ENCODE data around the gene AQP2. TPM values are rescaled to one million over a fixed set of nuclear protein-coding genes. Genes with fewer than 3 reads are reported as not detected.

AQP2 gene
- total and polyA plus RNA-seq, 5 donors from 2014 or later: not detected

- no peak overlapping the region for H3K4me3 Mint-ChIP-seq
- Histone ChIP-seq H3K9me3 (ENCODE audit: control insufficient read depth in 2 of 2, low read length in 2 of 2) (no peaks in the 10 kb centered on the region), H3K4me3 (ENCODE audit: low read depth, low read length) (no peak overlapping the region), H3K36me3 (ENCODE audit: control insufficient read depth, insufficient read depth, low read length) (no peaks in the 10 kb centered on the region), H3K27me3 (ENCODE audit: control insufficient read depth, insufficient read depth, low read length) (peaks cover 4% of the 10 kb centered on the region), H3K4me1 (ENCODE audit: control insufficient read depth, insufficient read depth, low read length, poor library complexity, severe bottlenecking) (peaks cover 20% of the 10 kb centered on the region), H3K27ac (ENCODE audit: insufficient read depth, low read length, poor library complexity, severe bottlenecking) (no peak overlapping the region)
- peaks cover 6 to 26% (median 15%) of the 10 kb centered on the region in 4 donors for H3K4me1 Mint-ChIP-seq
- H3K27me3 Mint-ChIP-seq: peaks cover 24% of the 10 kb centered on the region
- no peaks in the 10 kb centered on the region for H3K36me3 Mint-ChIP-seq
- H3K9me3 Mint-ChIP-seq: peaks cover 0 to 2% (median 0%) of the 10 kb centered on the region in 7 donors
- H3K27ac Mint-ChIP-seq: no peak overlapping the region
- DNase-seq (no peak), ATAC-seq (ENCODE audit: low read depth in 2 of 2) (no peak)
Measured at GRCh38 chr12:49949866-49950265, 671 bp upstream of the AQP2 start.

- no peak overlapping the region for H3K4me3 Mint-ChIP-seq
- Histone ChIP-seq H3K27ac (ENCODE audit: insufficient read depth, low read length, poor library complexity, severe bottlenecking) (no peak overlapping the region), H3K9me3 (ENCODE audit: control insufficient read depth in 2 of 2, low read length in 2 of 2) (no peaks in the 10 kb centered on the region), H3K4me3 (ENCODE audit: low read depth, low read length) (no peak overlapping the region), H3K27me3 (ENCODE audit: control insufficient read depth, insufficient read depth, low read length) (peaks cover 7% of the 10 kb centered on the region), H3K4me1 (ENCODE audit: control insufficient read depth, insufficient read depth, low read length, poor library complexity, severe bottlenecking) (peaks cover 2% of the 10 kb centered on the region), H3K36me3 (ENCODE audit: control insufficient read depth, insufficient read depth, low read length) (no peaks in the 10 kb centered on the region)
- DNase-seq: no peak
- H3K4me1 Mint-ChIP-seq: peaks cover 0 to 8% (median under 1%) of the 10 kb centered on the region in 4 donors
- H3K27ac Mint-ChIP-seq: peak overlapping the region in 1 of 3 donors; percentile 56
- no peak for ATAC-seq (ENCODE audit: low read depth in 2 of 2)
- H3K27me3 Mint-ChIP-seq: peaks cover 31% of the 10 kb centered on the region
- no peaks in the 10 kb centered on the region for H3K36me3 Mint-ChIP-seq
- H3K9me3 Mint-ChIP-seq: peaks cover 0 to 2% (median 0%) of the 10 kb centered on the region in 7 donors
Measured at GRCh38 chr12:49951411-49952240, 1.1 kb downstream of the AQP2 start.

GRCh38 chr12:49952391-49953055, 2.0 kb downstream of the AQP2 start:
- Mint-ChIP-seq H3K36me3 (no peaks in the 10 kb centered on the region), H3K4me1 (peaks cover 0 to 3% (median 0%) of the 10 kb centered on the region in 4 donors), H3K9me3 (peaks cover 0 to 2% (median 0%) of the 10 kb centered on the region in 7 donors), H3K27me3 (peaks cover 40% of the 10 kb centered on the region), H3K27ac (no peak overlapping the region), H3K4me3 (peak overlapping the region in 1 of 4 donors; percentile 57)
- no peak for ATAC-seq (ENCODE audit: low read depth in 2 of 2)
- no peak for DNase-seq
- no peak overlapping the region for H3K27ac ChIP-seq (ENCODE audit: insufficient read depth, low read length, poor library complexity, severe bottlenecking)
- H3K4me3 ChIP-seq (ENCODE audit: low read depth, low read length): no peak overlapping the region
- no peaks in the 10 kb centered on the region for H3K9me3 ChIP-seq (ENCODE audit: control insufficient read depth in 2 of 2, low read length in 2 of 2)
- no peaks in the 10 kb centered on the region for H3K36me3 ChIP-seq (ENCODE audit: control insufficient read depth, insufficient read depth, low read length)
- peaks cover 10% of the 10 kb centered on the region for H3K27me3 ChIP-seq (ENCODE audit: control insufficient read depth, insufficient read depth, low read length)
- no peaks in the 10 kb centered on the region for H3K4me1 ChIP-seq (ENCODE audit: control insufficient read depth, insufficient read depth, low read length, poor library complexity, severe bottlenecking)

DNA sequence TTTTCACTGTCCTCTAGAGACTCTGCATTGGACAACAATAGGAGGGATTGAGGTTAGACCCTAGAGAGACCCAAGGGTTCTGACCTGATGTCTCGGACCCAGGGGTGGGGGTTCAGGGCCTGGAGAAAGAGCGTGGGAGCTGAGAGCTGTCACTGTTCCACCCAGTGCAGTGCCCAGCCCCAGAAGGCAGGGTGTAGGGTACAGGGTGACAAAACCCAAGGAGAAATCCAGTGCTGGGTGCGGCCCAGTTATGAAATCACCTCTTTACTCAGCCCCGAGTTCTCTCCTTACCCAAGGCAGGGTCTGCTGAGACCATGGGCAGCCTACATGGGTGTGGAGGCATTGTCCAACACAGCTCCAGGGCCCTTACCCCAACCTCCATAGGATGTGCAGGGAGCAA, 2.6 kb downstream of the AQP2 start:
- H3K4me1 ChIP-seq (ENCODE audit: control insufficient read depth, insufficient read depth, low read length, poor library complexity, severe bottlenecking): no peaks in the 10 kb centered on the region
- no peak overlapping the region for H3K27ac ChIP-seq (ENCODE audit: insufficient read depth, low read length, poor library complexity, severe bottlenecking)
- peaks cover 10% of the 10 kb centered on the region for H3K27me3 ChIP-seq (ENCODE audit: control insufficient read depth, insufficient read depth, low read length)
- no peaks in the 10 kb centered on the region for H3K9me3 ChIP-seq (ENCODE audit: control insufficient read depth in 2 of 2, low read length in 2 of 2)
- ATAC-seq (ENCODE audit: low read depth in 2 of 2) (no peak), DNase-seq (no peak)
- no peaks in the 10 kb centered on the region for H3K36me3 ChIP-seq (ENCODE audit: control insufficient read depth, insufficient read depth, low read length)
- peaks cover 47% of the 10 kb centered on the region for H3K27me3 Mint-ChIP-seq
- no peaks in the 10 kb centered on the region for H3K36me3 Mint-ChIP-seq
- no peak overlapping the region for H3K4me3 Mint-ChIP-seq
- no peak overlapping the region for H3K27ac Mint-ChIP-seq
- H3K9me3 Mint-ChIP-seq: peaks cover 0 to 2% (median 0%) of the 10 kb centered on the region in 7 donors
- no peak overlapping the region for H3K4me3 ChIP-seq (ENCODE audit: low read depth, low read length)
- H3K4me1 Mint-ChIP-seq: no peaks in the 10 kb centered on the region

DNA sequence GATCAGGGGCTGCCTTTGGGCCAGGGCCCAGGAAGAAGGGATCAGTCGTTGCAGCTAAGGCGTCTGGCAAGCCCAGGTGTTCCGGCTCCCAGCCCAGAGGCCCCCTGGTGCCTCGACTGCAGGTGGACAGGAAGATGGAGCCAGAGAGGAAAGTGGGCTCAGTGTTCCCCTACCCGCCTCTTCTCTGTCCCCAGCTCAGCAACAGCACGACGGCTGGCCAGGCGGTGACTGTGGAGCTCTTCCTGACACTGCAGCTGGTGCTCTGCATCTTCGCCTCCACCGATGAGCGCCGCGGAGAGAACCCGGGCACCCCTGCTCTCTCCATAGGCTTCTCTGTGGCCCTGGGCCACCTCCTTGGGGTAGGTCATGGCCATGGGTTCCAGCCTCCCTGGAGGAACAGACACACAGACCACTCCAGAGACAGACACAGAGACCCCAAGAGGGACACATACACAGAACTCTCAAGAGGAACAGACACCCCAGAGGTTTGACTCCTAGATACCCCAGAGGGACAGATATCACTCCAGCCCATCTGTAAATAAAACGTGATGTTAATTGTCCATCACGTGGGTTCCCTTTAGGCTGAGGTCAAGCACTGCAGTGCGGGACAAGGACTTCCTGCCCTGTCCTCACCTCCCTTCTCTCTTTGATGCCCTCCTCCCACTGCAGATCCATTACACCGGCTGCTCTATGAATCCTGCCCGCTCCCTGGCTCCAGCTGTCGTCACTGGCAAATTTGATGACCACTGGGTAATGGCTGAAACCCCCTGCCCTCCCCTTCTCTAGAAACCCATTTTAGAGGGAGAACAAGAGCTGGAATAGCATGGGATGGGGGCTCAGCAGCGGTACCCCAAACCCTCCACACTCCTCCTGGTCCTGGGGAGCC, 3.7 kb downstream of the AQP2 start:
- H3K27me3 Mint-ChIP-seq: peaks cover 57% of the 10 kb centered on the region
- H3K4me1 Mint-ChIP-seq: no peaks in the 10 kb centered on the region
- peak overlapping the region in 1 of 3 donors; percentile 45 for H3K27ac Mint-ChIP-seq
- DNase-seq: no peak
- H3K9me3 Mint-ChIP-seq: peaks cover 0 to 2% (median 0%) of the 10 kb centered on the region in 7 donors
- Histone ChIP-seq H3K4me1 (ENCODE audit: control insufficient read depth, insufficient read depth, low read length, poor library complexity, severe bottlenecking) (no peaks in the 10 kb centered on the region), H3K36me3 (ENCODE audit: control insufficient read depth, insufficient read depth, low read length) (no peaks in the 10 kb centered on the region), H3K9me3 (ENCODE audit: control insufficient read depth in 2 of 2, low read length in 2 of 2) (no peaks in the 10 kb centered on the region), H3K4me3 (ENCODE audit: low read depth, low read length) (no peak overlapping the region), H3K27me3 (ENCODE audit: control insufficient read depth, insufficient read depth, low read length) (peaks cover 17% of the 10 kb centered on the region), H3K27ac (ENCODE audit: insufficient read depth, low read length, poor library complexity, severe bottlenecking) (no peak overlapping the region)
- H3K4me3 Mint-ChIP-seq: no peak overlapping the region
- H3K36me3 Mint-ChIP-seq: no peaks in the 10 kb centered on the region
- no peak for ATAC-seq (ENCODE audit: low read depth in 2 of 2)

- Histone ChIP-seq H3K9me3 (ENCODE audit: control insufficient read depth in 2 of 2, low read length in 2 of 2) (no peaks in the 10 kb centered on the region), H3K27me3 (ENCODE audit: control insufficient read depth, insufficient read depth, low read length) (peaks cover 26% of the 10 kb centered on the region), H3K36me3 (ENCODE audit: control insufficient read depth, insufficient read depth, low read length) (no peaks in the 10 kb centered on the region), H3K4me1 (ENCODE audit: control insufficient read depth, insufficient read depth, low read length, poor library complexity, severe bottlenecking) (no peaks in the 10 kb centered on the region), H3K4me3 (ENCODE audit: low read depth, low read length) (no peak overlapping the region), H3K27ac (ENCODE audit: insufficient read depth, low read length, poor library complexity, severe bottlenecking) (no peak overlapping the region)
- peaks cover 0 to 2% (median 0%) of the 10 kb centered on the region in 7 donors for H3K9me3 Mint-ChIP-seq
- H3K4me1 Mint-ChIP-seq: peaks cover 0 to 4% (median under 1%) of the 10 kb centered on the region in 4 donors
- DNase-seq: peak in 1 of 3 donors; percentile 32
- H3K36me3 Mint-ChIP-seq: no peaks in the 10 kb centered on the region
- peaks cover 61% of the 10 kb centered on the region for H3K27me3 Mint-ChIP-seq
- no peak for ATAC-seq (ENCODE audit: low read depth in 2 of 2)
- H3K4me3 Mint-ChIP-seq: no peak overlapping the region
- H3K27ac Mint-ChIP-seq: no peak overlapping the region
Measured at GRCh38 chr12:49954863-49955830, 4.6 kb downstream of the AQP2 start.
